Measurements from ENCODE around the gene FHIT.

DNA sequence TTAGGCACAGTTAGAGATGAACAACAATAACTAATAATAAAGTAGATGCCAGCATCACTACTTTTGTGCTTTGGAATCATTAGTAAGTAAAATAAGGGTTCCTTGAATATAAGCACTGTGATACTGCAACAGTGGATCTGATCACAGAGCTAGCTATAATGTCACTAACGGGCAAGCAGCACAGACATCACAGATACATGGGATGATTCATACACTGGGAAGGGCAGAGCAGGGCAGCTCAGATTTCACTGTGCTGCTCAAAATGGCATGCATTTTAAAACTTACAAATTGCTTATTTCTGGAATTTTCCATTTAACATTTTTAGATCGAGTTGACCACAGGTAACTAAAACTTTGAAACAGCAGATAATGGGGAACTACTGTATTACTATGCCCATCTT, 476.6 kb downstream of the FHIT start:
- no peak for TF ChIP-seq EP300 (IDR thresholded peaks at IDR 0.05; ENCODE audit: borderline replicate concordance in 1 of 2, low read depth in 1 of 2, low read length in 1 of 2)
- TF ChIP-seq, protein P1, sequence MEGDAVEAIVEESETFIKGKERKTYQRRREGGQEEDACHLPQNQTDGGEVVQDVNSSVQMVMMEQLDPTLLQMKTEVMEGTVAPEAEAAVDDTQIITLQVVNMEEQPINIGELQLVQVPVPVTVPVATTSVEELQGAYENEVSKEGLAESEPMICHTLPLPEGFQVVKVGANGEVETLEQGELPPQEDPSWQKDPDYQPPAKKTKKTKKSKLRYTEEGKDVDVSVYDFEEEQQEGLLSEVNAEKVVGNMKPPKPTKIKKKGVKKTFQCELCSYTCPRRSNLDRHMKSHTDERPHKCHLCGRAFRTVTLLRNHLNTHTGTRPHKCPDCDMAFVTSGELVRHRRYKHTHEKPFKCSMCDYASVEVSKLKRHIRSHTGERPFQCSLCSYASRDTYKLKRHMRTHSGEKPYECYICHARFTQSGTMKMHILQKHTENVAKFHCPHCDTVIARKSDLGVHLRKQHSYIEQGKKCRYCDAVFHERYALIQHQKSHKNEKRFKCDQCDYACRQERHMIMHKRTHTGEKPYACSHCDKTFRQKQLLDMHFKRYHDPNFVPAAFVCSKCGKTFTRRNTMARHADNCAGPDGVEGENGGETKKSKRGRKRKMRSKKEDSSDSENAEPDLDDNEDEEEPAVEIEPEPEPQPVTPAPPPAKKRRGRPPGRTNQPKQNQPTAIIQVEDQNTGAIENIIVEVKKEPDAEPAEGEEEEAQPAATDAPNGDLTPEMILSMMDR (IDR thresholded peaks at IDR 0.05), result no peak
